GM18873 (cell line): Measurements from ENCODE around the gene NCOA5.
A peak's percentile ranks its signal among the peaks of the same experiment; 100 is the strongest.

Experiments
- ATAC-seq: cut with Tn5 transposase; IDR thresholded peaks from one replicate; pipeline ENCODE4 v1.9.1; 2021; ENCODE audit warnings: mild to moderate bottlenecking, moderate library complexity, moderate number of reproducible peaks; ENCODE audit not compliant: unreplicated experiment, low FRiP score

The NCOA5 gene

GRCh38 chr20:46089417-46090388 is at the start of gene NCOA5:
Gene NCOA5, minus strand, starts transcription at chr20:46089962. Its CDS starts 10,538 bp downstream, at chr20:46079424.
- ATAC-seq, result peak; percentile 79

- no peak for ATAC-seq
These were observed 49.6 kb upstream of the NCOA5 start for GRCh38 chr20:46139266-46139889.

DNA sequence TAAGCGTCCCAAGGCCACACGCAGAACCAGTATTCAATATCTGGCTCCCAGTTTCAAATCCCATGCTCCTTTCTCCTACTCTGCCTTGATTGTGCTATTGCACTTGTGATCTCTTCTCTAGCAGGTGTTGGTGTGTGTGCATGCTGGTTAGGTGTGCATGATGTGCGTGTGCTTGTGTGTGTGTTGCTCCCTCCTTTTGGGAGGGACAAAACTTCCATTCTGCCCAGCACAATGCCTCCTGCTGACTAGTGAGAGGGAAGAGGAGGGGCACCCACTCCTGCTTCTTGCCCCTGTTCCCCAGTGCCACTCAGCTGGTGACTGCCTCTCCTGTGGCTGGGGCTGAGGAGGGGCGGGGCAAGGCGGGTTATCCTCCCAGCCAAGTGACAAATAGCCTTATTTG is 48.1 kb upstream of the NCOA5 start:
- no peak for ATAC-seq

- no peak for ATAC-seq
These were observed 46.3 kb upstream of the NCOA5 start for GRCh38 chr20:46135856-46136633.

GRCh38 chr20:46134716-46135115 is 45.0 kb upstream of the NCOA5 start:
- no peak for ATAC-seq

GRCh38 chr20:46133886-46134654 is 44.3 kb upstream of the NCOA5 start:
- no peak for ATAC-seq

DNA sequence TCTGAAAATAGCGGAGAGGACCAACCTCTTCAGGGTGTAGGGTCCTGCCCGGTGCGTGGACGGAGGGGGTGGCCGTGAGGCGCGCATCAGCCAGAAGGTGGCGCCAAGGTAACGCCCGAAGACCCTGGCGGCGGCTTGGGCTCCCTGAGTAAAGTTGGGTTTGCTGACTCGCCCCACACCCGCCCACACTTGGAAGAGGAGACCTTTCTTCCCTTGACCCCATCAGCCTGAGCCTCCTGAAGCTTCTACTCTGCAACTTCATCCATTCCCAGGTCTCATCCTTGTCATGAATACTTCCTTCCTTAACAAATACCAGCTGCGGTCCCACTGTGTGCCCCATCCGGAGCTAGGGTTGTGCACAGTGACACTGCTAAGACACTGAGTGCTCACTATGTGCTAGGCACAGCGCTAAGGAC is 43.0 kb upstream of the NCOA5 start:
- ATAC-seq, result no peak

DNA sequence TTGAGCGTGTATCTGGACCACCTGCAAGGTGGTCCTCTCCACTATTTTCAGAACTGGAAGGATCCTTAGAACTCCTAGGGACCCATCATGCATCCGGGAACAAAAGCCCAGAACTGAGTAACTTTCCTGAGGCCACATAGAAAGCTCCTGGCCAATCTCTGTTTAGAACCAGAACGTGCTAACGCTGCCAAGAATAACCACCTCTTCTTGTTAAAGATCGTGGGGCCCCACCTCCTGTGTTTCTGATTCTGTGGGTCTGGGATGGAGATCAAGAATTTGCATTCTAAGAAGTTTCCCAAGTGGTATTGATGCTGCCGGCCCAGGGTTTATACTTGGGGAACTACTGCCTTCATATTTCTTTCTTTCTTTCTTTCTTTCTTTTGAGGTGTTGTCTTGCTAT is 41.6 kb upstream of the NCOA5 start:
- ATAC-seq, result no peak

GRCh38 chr20:46130534-46130933 is 40.8 kb upstream of the NCOA5 start:
- ATAC-seq, result no peak

GRCh38 chr20:46129955-46130481 is 40.3 kb upstream of the NCOA5 start:
- ATAC-seq, result no peak

GRCh38 chr20:46128310-46129151 is 38.8 kb upstream of the NCOA5 start:
- no peak for ATAC-seq

DNA sequence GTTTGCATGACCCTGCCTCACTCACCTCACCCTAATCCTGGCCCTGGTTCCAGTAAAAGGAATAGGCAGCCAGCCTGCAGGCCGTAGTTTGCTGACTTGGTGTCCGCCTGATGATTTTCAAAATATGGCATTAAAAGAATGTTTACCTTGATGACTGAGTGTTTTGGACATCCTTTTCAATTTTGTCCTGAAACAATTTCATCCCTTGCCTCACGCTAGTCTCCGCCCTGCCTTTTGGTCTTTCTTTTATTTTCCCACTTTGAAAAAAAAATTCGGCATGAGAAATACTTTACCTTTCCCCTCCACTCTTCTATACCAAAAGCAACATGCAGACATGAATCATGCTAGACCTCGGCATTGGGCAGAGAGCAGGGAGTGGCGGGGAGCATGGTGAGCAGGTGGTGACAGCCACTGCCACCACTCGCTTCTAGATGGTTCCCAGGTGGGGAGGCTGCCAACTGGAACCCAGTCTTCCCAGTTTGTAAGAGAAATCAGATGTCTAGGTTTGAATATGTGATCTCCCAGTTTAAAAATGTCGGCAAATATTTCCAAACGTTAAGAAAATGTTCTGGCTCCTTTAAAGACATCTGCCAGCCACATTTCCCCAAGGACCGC is 37.7 kb upstream of the NCOA5 start:
- ATAC-seq, result no peak

GRCh38 chr20:46126440-46127056 is 36.8 kb upstream of the NCOA5 start:
- no peak for ATAC-seq

DNA sequence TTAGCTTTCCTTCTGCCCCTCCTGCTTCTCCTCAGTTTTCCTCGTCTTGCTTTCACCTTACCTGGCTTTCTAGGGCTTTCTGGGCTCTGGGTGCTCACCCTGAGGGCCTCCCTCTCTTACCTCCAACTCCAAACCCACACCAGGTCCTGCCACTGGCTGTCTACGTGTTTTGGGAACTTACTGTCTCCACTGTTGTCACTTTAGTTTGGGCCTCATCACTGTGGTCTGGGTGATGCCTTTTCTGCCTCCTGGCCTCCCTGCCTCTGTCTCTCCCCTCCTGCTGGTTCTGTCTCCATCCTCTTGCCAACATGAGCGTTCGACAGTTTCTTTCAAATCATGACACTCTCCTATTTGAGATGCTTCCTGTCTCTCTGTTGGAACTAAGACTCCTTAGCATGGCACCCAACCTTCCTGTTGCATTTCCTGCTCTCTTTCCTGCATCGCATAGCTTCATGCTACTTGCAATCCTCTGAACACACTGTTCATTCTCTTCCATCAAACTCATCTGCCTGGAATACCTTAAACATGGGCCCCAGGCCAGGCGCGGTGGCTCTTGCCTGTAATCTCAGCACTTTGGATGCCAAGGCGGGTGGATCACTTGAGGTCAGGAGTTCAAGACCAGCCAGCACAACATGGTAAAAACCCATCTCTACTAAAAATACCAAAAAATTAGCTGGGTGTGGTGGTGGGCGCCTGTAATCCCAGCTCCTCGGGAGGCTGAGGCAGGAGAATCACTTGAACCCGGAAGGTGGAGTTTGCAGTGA is 33.9 kb upstream of the NCOA5 start:
- ATAC-seq, result no peak

GRCh38 chr20:46122516-46123481 is 33.0 kb upstream of the NCOA5 start:
- ATAC-seq, result no peak

DNA sequence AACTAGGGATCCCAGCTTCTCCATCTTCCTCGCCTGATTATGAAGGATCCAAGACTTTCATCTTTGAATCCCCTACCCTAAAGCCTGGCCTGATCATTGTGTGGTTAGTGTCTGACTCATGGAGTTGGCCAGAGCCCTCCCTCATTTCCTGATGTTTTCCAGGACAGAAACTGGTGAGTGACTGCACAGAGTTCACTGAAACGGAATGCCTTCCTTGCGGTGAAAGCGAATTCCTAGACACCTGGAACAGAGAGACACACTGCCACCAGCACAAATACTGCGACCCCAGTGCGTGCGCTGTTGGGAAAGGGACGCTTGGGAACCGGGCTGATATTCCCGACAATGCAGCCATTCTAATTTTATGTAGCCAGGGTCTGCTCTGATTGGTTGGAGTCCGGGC is 32.3 kb upstream of the NCOA5 start:
- ATAC-seq, result no peak
